Aorta (tissue), 5 donors: ENCODE data around the gene CACNA1H. TPM values are rescaled to one million over a fixed set of nuclear protein-coding genes. Genes with fewer than 3 reads are reported as not detected.
A peak's percentile ranks its signal among the peaks of the same experiment; 100 is the strongest.
"Not testable (repeated sequence)": the region's sequence is repeated elsewhere in the genome, so short reads cannot be mapped to it uniquely, and the experiment has no call there.

Source experiments
- ATAC-seq: fragments of 200-7000 bp; cut with Tn5 transposase; one replicate; pipeline ENCODE4 v1.9.1; 2022; ENCODE audit warnings: moderate library complexity; ENCODE audit not compliant: low FRiP score
- DNase-seq, 2 donors: peaks; one replicate each; pipeline ENCODE4 v3.0.0-alpha.2; 2020
- H3K27ac ChIP-seq, 2 donors: one replicate each; pipeline ENCODE4 v1.5.1; 2013; ENCODE audit warnings: low read length in 2 of 2, mild to moderate bottlenecking in 2 of 2, moderate library complexity in 2 of 2, control low read depth in 1 of 2, inconsistent platforms in 1 of 2, low read depth in 1 of 2
- H3K27me3 ChIP-seq, 2 donors: one replicate each; pipeline ENCODE4 v1.6.1; 2013; ENCODE audit warnings: control low read depth in 1 of 2, low read length in 1 of 2, mild to moderate bottlenecking in 1 of 2, moderate library complexity in 1 of 2; ENCODE audit not compliant: insufficient read depth in 2 of 2, control insufficient read depth in 1 of 2
- H3K36me3 ChIP-seq, 2 donors: one replicate each; pipeline ENCODE4 v1.6.1; 2013; ENCODE audit warnings: control low read depth in 1 of 2, low read length in 1 of 2, mild to moderate bottlenecking in 1 of 2; ENCODE audit not compliant: insufficient read depth in 2 of 2, control insufficient read depth in 1 of 2
- H3K4me1 ChIP-seq, 2 donors: one replicate each; pipeline ENCODE4 v1.6.1; 2013; ENCODE audit warnings: low read length in 2 of 2, control low read depth in 1 of 2, mild to moderate bottlenecking in 1 of 2, moderate library complexity in 1 of 2; ENCODE audit not compliant: insufficient read depth in 2 of 2, control insufficient read depth in 1 of 2
- H3K4me3 ChIP-seq, 2 donors: one replicate each; pipeline ENCODE4 v1.5.1; 2013; ENCODE audit warnings: low read length in 2 of 2, control low read depth in 1 of 2, mild to moderate bottlenecking in 1 of 2
- H3K9me3 ChIP-seq: one replicate; pipeline ENCODE4 v1.6.1; 2013; ENCODE audit warnings: mild to moderate bottlenecking, low read length; ENCODE audit not compliant: control insufficient read depth
- WGBS, 2 donors: extraction: QIAGEN DNeasy Blood & Tissue Kit; methylation state at CpG; one replicate each; pipeline ENCODE4 v1.1.7; 2013; 5-methylcytosine and 5-hydroxymethylcytosine counted together
- intact Hi-C, 2 donors: fragments of 100-400 bp; cut with DNase I; formaldehyde crosslinking; loops; one replicate each; pipeline versions ENCODE4 v1.14.2 to v1.15.0; 2022
- polyA plus RNA-seq, 2 donors: library from polyadenylated mRNA; stranded (reverse); fragments of 200-250 nt; gene quantifications; one replicate each; pipeline ENCODE4 v1.2.3, GENCODE V29; 2013
- total RNA-seq, 2 donors: library from RNA; stranded (reverse); fragmentation: NEBNext Ultra II Directional; extraction: Animal tissue kit (Norgen Biotek cat#: 25700); gene quantifications; one replicate each; pipeline ENCODE4 v1.2.1, GENCODE V29; 2021
- donor health status: healthy with polysubstance abuse.
- donor health status: Bipolar disorder and iron deficiency.
- donor health status: DM: no; HTN: no; CAD: no.
- donor health status: DM: no; HTN: no; CAD: no.
- donor health status: DM: yes; HTN: yes; CAD: no.

CACNA1H gene
- total and polyA plus RNA-seq, 4 donors, result 1.3 to 17.8 (median 9.8) TPM

GRCh38 chr16:1243363-1243762 is 90.5 kb downstream of the CACNA1H start:
- intact Hi-C loops, H3K27me3 ChIP-seq, ATAC-seq, H3K27ac ChIP-seq, DNase-seq, H3K4me1 ChIP-seq, H3K9me3 ChIP-seq, H3K4me3 ChIP-seq, H3K36me3 ChIP-seq: not testable (repeated sequence)
- WGBS, 2 donors, result 49 to 62% methylated on average over 7 of the region's 11 CpGs

GRCh38 chr16:1243907-1244850 is 91.3 kb downstream of the CACNA1H start:
- not testable (repeated sequence) for DNase-seq, ATAC-seq

DNA sequence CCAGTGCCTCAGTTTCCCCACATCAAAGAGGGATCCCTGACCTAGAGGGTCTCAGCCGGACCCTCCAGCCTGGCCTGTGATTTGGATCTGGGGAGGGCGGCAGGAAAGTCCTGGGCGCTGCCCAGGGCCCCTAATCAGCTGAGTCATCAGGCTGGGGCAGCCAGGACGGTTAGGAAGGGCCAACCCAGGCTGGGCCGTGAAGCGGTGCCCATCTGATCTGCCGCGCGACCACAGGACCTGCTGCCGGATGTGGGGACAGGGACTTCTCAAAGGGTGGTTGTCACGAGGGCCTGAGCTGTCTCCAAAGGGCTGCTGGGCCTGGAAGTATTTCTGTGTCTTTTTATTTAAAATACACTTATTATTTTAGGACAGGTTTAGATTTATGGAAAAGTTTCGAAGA is 92.0 kb downstream of the CACNA1H start:
- H3K4me3 ChIP-seq, result no peak overlapping the region
- H3K27ac ChIP-seq, result no peak overlapping the region
- H3K9me3 ChIP-seq, result no peaks in the 10 kb centered on the region
- H3K4me1 ChIP-seq, result no peaks in the 10 kb centered on the region
- intact Hi-C loops, result no loop called here
- no peaks in the 10 kb centered on the region for H3K36me3 ChIP-seq
- 51 to 54% methylated on average over 12 of the region's 12 CpGs for WGBS, 2 donors
- ATAC-seq (no peak), DNase-seq (peak in 1 of 2 donors; percentile 68)
- no peaks in the 10 kb centered on the region for H3K27me3 ChIP-seq

More at GRCh38 chr16:1243907-1244850, 91.3 kb downstream of the CACNA1H start:
- H3K9me3 ChIP-seq, H3K4me3 ChIP-seq, H3K27ac ChIP-seq, H3K4me1 ChIP-seq, H3K36me3 ChIP-seq, H3K27me3 ChIP-seq, intact Hi-C loops: not testable (repeated sequence)
- WGBS, 2 donors, result 71 to 73% methylated on average over 29 to 32 of the region's 32 CpGs

DNA sequence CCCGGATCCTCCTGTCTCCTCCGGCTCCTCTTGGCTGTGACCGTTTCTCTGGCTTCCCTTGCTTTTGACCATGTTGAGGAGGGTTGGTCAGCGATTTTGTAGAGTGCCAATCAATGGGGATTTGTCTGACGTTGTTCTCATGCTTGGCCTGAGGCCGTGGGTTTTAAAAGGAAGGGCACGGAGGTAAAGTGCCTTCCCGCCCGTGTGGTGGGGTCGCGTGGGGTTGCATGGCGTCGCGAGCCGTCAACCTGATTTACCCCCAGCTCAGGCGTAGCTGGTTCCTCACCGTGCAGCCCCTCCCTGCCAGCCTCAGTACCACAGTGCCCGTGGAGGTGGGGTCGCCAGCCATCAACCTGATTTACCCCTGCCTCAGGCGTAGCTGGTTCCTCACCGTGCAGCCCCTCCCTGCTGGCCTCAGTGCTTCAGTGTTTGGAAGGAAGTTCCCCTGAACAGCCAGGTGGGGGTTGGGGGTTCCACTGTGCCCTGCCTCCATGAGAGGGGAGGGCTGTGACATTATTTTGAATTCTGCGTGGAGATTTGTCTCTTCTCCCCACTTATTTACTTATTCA is 92.6 kb downstream of the CACNA1H start:
- 53 to 58% methylated on average over 22 of the region's 22 CpGs for WGBS, 2 donors
- intact Hi-C loops, result no loop called here
- DNase-seq, result no peak

GRCh38 chr16:1247903-1248537 is 95.1 kb downstream of the CACNA1H start:
- ATAC-seq, H3K4me3 ChIP-seq, H3K27ac ChIP-seq, DNase-seq, H3K4me1 ChIP-seq, H3K27me3 ChIP-seq, H3K36me3 ChIP-seq, H3K9me3 ChIP-seq, intact Hi-C loops: not testable (repeated sequence)
- WGBS, 2 donors, result 81 to 82% methylated on average over 13 to 14 of the region's 14 CpGs

More for the DNA sequence above, 92.6 kb downstream of the CACNA1H start:
- Histone ChIP-seq H3K36me3 (no peaks in the 10 kb centered on the region), H3K4me1 (no peaks in the 10 kb centered on the region), H3K27ac (no peak overlapping the region), H3K9me3 (no peaks in the 10 kb centered on the region), H3K27me3 (no peaks in the 10 kb centered on the region), H3K4me3 (no peak overlapping the region)
- ATAC-seq, result no peak

DNA sequence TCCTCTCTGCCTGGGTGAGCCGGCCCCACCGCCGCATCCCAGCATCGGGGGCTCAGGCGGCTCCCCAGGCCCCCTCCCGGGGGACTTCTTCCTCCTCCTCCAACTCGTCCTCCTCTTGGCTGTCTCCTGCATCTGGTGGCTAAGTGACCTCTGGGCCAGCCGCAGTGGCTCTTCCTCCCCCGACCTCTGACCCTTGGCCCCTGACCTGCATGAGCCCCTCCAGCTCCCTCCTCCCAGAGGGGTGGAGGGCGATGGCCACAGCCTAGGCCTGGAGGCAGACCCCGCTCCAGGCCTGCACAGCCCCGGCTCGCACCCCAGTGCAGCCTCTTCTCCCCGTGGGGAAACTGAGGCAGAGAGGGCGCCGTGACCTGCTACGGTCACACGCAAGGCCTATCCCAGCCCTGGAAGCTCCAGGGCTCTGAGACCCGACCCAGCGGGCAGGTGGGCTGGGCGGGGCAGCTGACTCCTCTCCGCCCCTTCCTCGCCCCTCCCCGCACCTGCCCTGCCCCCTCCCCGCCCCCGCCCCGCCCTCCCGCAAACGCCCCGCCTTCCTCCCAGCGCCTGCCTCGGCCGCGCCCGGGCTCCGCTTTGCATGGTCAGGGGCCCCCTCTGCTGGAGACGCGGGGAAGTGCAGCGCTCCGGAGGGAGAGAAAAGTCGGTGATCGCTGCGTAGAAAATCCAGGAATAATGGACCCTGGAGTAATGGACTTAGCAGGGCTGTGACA is 96.3 kb downstream of the CACNA1H start:
- H3K9me3 ChIP-seq, H3K27ac ChIP-seq, H3K4me1 ChIP-seq, H3K27me3 ChIP-seq, H3K4me3 ChIP-seq, H3K36me3 ChIP-seq, DNase-seq, intact Hi-C loops: not testable (repeated sequence)
- peak; percentile 63 for ATAC-seq
- 70% methylated on average over 7 of the region's 43 CpGs; no CpG with 5 or more reads in 1 of the 2 donors for WGBS, 2 donors

GRCh38 chr16:1253701-1254364 is 100.9 kb downstream of the CACNA1H start:
- ATAC-seq, H3K36me3 ChIP-seq, intact Hi-C loops, H3K9me3 ChIP-seq, H3K4me1 ChIP-seq, H3K27ac ChIP-seq, H3K4me3 ChIP-seq, DNase-seq, H3K27me3 ChIP-seq: not testable (repeated sequence)
- WGBS, 2 donors, result no CpG with 5 or more reads among the region's 47 CpGs

DNA sequence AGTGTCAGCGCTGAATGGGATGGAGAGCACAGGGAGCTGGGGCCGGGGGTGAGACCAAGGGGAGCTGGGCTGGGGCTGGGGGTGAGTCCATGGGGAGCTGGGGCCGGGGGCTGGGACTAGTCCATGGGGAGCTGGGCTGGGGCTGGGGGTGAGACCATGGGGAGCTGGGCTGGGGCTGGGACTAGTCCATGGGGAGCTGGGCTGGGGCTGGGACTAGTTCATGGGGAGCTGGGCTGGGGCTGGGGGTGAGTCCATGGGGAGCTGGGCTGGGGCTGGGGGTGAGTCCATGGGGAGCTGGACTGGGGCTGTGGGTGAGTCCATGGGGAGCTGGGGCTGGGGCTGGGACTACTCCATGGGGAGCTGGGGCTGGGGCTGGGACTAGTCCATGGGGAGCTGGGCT is 101.9 kb downstream of the CACNA1H start:
- WGBS, 2 donors, result 66 to 90% methylated on average over 2 to 3 of the region's 3 CpGs
- H3K27me3 ChIP-seq, H3K36me3 ChIP-seq, DNase-seq, ATAC-seq, H3K4me3 ChIP-seq, H3K4me1 ChIP-seq, H3K9me3 ChIP-seq, intact Hi-C loops, H3K27ac ChIP-seq: not testable (repeated sequence)
